HG03066 (cell line): ENCODE results near the gene CDKAL1.

Experiments
- ATAC-seq: cut with Tn5 transposase; IDR thresholded peaks from one replicate; pipeline ENCODE4 v1.9.1; 2021; ENCODE audit warnings: low read depth; ENCODE audit not compliant: unreplicated experiment

CDKAL1 gene

GRCh38 chr6:21208081-21208795, 674.0 kb downstream of the CDKAL1 start:
- ATAC-seq: peak; percentile 41

GRCh38 chr6:21208796-21209186, 674.5 kb downstream of the CDKAL1 start:
- no peak for ATAC-seq

DNA sequence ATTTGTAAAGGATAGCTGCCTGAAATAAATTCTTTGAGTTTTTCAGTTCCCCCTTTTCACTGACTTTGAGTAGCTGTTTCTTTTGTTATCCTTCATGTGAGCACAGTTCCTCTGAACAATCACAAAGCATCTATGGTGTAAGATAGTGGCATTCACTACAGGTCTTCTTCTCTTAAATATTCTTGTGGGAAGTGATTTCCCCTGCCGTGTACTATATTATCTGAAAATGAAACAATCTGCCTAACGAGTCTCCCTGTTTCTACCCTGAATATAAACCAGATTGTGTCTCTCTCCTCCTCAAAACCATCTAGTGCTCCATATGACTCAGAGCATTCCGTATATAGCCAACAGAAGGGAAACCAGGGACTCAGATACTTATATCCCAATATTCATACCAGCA, 679.2 kb downstream of the CDKAL1 start:
- ATAC-seq: peak; percentile 56

- no peak for ATAC-seq
Measured at GRCh38 chr6:21214738-21215448, 680.6 kb downstream of the CDKAL1 start.

DNA sequence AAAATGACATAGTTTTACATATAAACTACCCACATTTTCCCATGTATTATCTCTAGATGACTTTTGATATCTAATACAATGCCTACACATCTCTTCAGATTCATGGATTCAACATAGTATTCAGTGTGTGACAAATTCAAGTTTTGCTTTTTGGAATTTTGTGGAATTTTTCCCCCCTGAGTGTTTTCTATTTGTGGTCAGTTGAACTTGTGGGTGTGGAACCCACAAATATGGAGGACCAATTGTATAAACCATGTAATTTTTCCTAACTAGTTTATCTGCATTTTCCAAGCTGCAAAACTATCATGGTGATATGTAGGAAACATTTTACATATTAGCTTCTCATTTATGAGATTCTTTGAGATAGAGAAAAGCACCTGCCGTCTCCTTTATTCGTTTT, 685.0 kb downstream of the CDKAL1 start:
- no peak for ATAC-seq

- no peak for ATAC-seq
Measured at GRCh38 chr6:21219856-21220255, 685.6 kb downstream of the CDKAL1 start.

GRCh38 chr6:21220271-21220987, 686.2 kb downstream of the CDKAL1 start:
- ATAC-seq: no peak

DNA sequence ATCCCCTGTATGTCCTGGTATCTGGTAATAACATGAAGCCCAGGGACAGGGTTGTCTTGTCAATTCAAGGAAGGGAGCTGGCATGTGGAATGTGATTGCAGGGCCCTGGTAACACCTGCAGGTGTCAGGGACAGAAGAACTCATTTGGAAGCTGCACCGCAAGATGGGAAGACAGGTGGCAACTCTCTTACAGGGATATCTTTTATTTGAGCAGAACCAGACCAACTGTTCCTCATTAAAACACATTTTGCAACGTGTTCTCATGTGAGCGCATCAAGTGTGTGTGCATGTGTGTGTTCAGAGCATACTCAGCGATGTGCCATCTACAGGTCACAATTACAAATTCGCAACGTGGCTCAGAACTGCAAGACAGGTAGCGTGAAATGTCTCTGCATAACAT, 688.4 kb downstream of the CDKAL1 start:
- ATAC-seq: no peak

DNA sequence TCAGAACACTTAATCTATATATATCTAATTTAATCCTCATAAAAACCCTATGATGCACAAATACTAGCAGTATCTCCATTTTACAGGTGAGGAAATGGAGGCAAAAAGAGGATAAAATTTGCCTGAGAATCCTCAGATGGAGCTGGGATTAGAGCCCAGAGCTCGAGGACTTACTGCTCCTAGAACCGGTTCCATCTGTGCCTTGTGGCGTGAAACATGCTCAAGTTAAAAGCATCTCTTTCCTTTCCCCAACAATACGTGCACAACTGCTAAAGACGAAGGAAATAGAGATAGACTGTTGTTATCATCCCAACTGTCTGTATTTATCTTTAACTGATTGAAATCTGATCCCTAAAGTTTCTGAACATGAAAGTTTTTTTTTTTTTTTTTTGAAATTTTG, 691.7 kb downstream of the CDKAL1 start:
- no peak for ATAC-seq

GRCh38 chr6:21227486-21227885, 693.2 kb downstream of the CDKAL1 start:
- ATAC-seq: no peak

DNA sequence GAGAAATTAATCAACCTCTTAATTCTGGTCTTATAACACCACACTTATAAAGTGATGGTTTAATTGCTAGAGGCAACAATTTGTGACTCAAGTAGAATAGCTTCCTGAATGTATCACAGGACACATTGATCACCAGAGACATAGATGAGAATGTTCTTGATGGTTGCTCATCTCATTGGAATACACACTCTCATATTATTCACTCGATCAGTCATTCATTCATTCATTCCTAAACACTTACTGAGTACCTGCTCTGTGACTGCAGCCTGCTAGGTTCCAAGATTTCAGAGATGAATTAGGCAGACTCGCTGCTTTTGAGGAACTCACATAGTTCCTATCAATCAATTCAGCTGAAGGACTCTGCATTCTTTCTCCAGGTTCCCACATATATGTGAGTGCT, 694.2 kb downstream of the CDKAL1 start:
- no peak for ATAC-seq

- no peak for ATAC-seq
Measured at GRCh38 chr6:21228876-21229460, 694.7 kb downstream of the CDKAL1 start.

DNA sequence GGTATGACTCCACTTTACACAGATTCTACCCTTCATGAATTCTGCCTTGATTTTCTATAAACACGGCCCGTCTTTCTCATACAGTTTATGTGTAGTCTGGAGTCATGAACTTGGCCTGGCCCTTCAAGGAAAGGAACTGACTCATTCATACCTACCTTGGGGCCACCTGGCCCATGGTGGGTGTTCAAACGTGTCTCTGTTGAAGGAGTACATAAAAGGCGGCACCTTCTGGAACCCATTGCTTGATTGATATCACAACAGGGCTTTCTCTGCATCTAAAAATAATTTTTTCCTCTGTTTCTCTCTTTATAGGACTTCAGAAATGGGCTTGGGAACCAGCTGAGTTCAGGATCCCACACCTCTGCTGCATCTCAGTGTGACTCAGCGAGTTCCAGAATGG, 696.3 kb downstream of the CDKAL1 start:
- ATAC-seq: no peak

DNA sequence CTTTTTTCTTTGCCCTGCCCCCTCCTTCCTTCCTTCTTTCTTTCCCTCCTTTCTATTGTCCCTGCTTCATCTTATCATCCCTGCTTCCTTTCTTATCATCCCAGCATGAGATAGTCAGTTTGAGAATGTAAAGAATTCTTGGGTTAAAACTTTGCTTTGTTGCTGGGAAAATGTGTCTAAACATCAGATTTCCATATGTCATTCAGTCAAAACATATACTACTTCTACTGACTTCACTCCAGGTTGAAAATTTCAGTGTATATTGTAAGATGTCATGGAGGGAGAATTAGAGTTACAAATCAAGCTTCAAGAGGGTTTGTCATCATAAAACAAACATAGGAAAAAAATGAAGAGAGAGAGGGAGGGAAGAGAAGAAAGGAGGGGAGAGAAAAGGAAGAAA, 700.9 kb downstream of the CDKAL1 start:
- no peak for ATAC-seq

DNA sequence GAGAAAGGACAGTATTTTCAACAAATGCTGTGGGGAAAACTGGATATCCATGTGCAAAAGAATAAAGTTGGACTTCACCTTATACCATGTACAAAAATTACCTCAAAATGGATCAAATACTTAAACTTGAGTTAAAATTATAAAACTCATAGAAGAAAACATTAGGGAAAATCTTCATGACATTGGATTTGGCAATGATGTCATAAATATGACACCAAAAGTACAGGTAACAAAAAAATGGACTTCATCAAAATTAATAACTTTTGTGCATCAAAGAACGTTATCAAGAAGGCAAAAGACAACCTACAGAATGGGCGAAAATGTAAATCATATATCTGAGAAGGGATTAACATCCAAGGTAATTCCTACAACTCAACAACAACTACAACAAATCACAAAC, 704.0 kb downstream of the CDKAL1 start:
- no peak for ATAC-seq

- ATAC-seq: no peak
Measured at GRCh38 chr6:21240709-21241108, 706.5 kb downstream of the CDKAL1 start.

GRCh38 chr6:21241231-21242130, 707.2 kb downstream of the CDKAL1 start:
- no peak for ATAC-seq

GRCh38 chr6:21244897-21245470, 710.7 kb downstream of the CDKAL1 start:
- no peak for ATAC-seq

- ATAC-seq: no peak
Measured at GRCh38 chr6:21245488-21245887, 711.2 kb downstream of the CDKAL1 start.

- ATAC-seq: no peak
Measured at GRCh38 chr6:21246075-21246474, 711.8 kb downstream of the CDKAL1 start.
